HuH-7 (cell line): Measurements from ENCODE around the gene ZNF730.
"Not testable (repeated sequence)": the region's sequence is repeated elsewhere in the genome, so short reads cannot be mapped to it uniquely, and the experiment has no call there.

Source experiments
- DNase-seq: peaks from one replicate; pipeline ENCODE4 v3.0.0; 2011; ENCODE audit warnings: low spot score

Gene ZNF730

DNA sequence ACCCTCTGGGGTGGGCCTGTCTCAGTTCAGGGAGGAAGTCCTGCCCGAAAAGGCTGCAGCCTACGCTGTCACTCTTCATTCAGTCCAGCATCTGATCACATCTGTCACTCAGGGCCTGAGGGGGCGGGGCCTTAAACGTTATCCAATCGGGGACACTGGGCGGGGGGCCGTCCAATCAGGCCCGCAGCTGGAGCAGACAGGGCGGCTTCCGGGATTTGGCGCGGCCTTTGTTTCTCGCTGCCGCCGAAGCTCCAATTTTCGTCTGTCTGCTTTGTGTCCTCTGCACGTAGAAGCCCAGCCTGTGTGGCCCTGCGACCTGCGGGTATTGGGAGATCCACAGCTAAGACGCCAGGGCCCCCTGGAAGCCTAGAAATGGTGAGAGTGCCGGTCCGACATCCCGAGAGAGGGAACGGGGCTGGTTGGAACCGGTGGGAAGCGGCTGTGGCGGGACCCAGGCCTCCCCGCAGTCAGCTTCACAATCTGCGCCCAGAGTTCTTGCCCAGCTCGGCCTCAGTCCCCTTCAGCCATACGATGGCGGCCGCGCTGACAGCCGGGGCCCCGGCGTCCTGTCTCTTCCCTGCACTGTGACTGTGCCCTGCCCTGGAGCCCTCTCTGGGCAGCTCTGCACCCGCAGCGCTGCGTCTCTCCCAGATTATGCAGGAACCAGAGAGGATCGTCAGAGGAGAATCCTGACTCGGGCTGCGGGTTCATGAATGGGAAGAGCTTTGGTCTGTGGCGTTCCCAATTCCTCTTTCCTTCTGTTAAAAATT lies at the start of gene ZNF730:
Gene ZNF730, plus strand, starts transcription at position 224 of the 770 bp plus-strand sequence. Its CDS starts 149 bp downstream, at position 373.
- no peak for DNase-seq

DNA sequence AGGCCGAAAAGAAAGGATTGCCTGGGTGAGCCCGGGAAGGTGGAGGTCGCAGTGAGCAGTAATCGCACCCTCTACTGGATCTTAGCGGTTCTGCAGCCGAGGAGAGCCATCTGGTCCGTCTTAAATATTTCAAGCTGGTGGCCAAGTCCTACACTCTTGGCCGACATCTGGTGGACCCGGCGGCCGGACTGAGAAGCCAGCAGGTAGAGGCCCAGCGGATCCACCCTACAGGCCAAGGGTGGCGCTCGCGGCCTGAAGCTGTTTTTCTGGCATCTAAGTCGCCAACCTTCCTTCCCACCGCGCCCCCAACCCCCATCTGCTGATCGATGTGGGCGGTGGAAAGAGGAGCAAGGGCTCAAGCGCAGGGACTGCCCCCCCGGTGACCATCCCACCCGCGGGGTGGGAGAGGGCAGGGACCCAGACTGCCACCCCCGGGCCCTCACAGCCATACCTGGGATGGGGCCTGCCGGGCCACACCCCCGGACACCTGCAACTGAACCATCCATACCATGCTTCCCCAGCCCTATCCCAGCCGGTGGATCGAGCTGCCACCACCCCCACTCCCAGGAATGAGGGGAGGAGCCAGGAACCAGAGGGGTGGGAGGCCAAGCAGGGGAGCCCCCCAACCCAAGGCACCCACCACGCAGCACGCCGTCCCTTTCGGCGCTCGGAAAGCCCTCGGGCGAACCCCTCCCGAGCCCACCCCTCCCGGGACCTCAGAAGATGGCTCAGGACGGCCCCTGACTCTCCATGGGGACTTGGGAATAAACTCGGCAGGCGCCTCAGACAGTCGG lies 46.3 kb upstream of the ZNF730 start:
- no peak for DNase-seq

DNA sequence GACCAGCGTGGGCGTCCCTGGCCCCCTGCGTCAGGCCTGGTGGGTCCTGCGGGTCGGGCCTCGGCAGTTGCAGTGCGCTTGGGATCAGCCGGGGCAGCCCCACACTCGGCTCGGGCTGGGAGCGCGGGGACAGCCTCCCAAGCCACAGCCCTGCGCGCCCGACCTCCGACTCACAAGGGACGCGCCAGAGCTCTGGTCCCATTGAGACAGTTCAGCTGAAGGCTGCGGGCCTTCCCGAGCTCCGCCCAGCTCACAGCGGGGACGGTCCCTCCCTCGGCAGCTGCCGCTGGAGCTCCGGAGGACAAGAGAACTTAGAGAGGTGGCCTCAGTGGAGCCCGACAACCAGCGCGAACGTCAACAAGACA lies 45.7 kb upstream of the ZNF730 start:
- no peak for DNase-seq

GRCh38 chr19:23075031-23075733 lies 41.6 kb upstream of the ZNF730 start:
- DNase-seq: no peak

- DNase-seq: not testable (repeated sequence)
Measured at GRCh38 chr19:23077776-23078175, 39.0 kb upstream of the ZNF730 start.

- no peak for DNase-seq
Measured at GRCh38 chr19:23093832-23094231, 23.0 kb upstream of the ZNF730 start.

- no peak for DNase-seq
Measured at GRCh38 chr19:23095418-23095817, 21.4 kb upstream of the ZNF730 start.

DNA sequence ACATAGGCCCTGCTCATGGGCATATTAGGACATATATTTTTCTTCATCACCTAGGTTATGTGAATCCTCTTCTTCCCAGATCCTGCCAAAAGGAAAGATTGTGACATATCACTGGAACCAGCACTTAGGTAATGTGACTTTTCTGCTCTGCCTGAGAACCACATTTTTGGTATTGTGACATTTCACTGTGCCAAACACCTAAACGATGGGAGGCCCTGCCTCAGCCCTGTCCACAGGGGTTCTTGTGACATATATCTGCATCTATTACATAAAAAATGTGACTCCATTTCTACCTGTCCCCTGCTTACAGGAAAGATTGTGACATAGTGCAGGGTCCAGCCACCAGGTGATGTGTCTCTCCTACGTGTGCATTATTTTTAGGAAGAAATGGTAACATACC lies 18.5 kb upstream of the ZNF730 start:
- no peak for DNase-seq

DNA sequence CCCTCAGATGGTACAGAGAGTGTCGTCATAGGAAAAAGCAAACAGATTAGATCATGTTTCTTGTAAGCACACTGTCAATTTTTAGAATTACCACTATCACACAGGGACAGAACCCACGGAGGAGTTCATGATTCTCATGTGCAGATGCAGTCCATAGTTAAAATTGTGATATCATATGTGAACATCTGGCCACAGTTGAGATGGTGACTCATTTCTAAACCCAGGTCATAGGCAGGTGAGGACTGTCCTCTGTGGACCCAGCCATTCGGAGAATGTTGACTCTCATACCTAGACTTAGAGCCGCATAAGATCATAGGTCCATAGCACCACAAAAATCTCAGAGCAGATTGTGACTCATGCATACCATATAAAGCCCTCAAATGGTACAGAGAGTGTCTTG lies 17.8 kb upstream of the ZNF730 start:
- no peak for DNase-seq

- DNase-seq: no peak
Measured at GRCh38 chr19:23099966-23100365, 16.9 kb upstream of the ZNF730 start.

GRCh38 chr19:23101241-23101640 lies 15.6 kb upstream of the ZNF730 start:
- DNase-seq: no peak

- DNase-seq: no peak
Measured at GRCh38 chr19:23118400-23118799, 1.6 kb downstream of the ZNF730 start.

DNA sequence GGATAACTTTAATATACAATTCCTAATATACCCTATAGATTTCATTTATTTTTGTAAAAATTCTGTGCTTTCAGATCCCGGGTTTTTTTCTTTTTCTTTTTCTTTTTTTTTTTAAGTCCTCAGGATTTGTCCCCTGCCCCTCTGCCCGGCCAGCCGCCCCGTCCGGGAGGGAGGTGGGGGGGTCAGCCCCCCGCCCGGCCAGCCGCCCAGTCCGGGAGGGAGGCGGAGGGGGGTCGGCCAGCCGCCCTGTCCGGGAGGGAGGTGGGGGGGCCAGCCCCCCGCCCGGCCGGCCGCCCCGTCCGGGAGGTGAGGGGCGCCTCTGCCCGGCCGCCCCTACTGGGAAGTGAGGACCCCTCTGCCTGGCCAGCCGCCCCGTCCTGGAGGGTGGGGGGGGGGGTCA lies 17.4 kb downstream of the ZNF730 start:
- not testable (repeated sequence) for DNase-seq

- no peak for DNase-seq
Measured at GRCh38 chr19:23145617-23146415, 29.0 kb downstream of the ZNF730 start.

DNA sequence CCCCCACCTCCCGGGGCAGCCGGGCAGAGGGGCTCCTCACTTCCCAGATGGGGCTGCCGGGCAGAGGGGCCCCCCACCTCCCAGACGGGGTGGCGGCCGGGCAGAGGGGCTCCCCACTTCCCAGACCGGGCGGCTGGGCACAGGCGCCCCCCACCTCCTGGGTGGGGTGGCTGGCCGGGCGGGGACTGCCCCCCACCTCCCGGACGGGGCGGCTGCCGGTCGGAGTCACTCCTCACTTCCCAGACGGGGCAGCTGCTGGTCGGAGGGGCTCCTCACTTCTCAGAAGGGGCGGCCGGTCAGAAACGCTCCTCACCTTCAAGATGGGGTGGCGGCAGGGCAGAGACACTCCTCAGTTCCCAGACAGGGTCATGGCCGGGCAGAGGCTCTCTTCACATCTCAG lies 43.9 kb downstream of the ZNF730 start:
- no peak for DNase-seq

DNA sequence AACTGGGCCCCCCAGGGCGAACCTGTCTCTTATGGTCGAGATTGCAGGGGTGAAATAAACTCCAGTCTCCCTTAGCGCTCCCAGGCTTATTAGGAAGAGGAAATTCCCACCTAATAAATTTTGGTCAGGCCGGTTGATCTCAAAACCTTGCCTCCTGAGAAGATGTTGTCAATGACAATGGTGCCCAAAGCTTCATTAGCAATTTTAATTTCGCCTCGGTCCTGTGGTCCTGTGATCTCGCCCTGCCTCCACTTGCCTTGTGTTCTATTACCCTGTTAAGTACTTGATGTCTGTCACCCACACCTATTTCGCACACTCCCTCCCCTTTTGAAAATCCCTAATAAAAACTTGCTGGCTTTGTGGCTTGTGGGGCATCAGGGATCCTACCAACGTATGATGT lies 51.5 kb downstream of the ZNF730 start:
- DNase-seq: not testable (repeated sequence)

DNA sequence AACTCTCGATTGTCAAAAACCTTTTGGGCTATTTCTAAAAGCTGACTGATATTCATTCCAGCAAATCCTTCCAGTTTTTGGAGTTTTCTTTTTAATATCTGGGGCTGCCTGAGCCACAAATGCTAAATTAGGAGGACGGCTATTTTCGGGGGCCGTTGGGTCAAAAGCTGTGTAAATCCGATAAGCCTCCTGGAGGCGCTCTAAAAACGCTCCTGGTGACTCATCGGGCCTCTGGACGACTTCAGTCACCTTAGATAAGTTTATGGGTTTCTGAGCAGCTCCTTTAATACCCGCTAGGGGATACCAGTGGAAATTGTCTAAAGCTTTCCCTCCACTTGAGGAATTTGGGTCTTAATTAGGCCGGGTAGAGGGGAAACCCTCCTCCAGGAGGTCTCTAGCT lies 66.4 kb downstream of the ZNF730 start:
- no peak for DNase-seq

DNA sequence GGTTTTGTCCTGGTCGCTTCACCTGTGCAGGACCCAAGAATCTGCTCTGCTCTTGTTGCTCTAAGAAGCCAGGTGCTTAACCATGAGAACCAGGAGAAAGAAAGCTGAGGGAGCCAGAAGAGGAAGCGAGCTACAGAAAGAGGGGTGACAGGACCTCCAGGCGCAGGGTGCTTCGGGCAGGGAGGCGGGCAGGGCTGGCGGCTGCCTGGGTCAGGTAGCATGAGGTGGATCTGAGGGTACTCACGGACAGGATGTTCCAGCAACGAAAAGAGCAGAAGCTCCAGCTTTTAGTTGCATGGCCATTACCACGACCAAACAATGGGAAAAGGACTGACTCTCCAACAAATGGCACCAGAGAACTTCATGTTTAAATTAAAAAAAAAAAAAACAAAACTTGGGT lies 73.5 kb downstream of the ZNF730 start:
- no peak for DNase-seq
